DMS114 treated with DMSO at 0.1 percent for 48 hours (cell line): Measurements from ENCODE around the gene NXN.
"Not testable (repeated sequence)": the region's sequence is repeated elsewhere in the genome, so short reads cannot be mapped to it uniquely, and the experiment has no call there.

Experiments used
- DNase-seq: peaks from one replicate; lab custom pipeline; 2025; ENCODE audit not compliant: unreplicated experiment; lab: John Stamatoyannopoulos, UW

The NXN gene

DNA sequence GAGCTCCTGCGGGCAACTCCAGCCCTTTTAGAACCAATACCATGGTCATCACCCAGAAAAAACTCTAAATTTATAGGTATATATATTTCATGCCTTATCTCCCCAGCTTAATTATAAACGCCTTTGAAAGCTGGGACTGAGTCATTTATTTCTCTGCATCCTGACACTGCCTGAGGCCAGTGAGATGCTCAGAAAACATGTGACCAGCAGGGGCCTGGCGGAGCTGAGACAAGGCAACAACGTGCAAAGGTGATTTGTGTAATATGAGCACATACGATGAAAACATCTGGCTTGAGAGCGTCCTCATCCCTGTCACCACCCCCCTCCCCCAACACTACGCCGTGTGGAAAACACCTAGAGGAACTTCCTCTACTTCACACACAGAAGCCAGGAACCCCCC, 22.7 kb downstream of the NXN start:
- DNase-seq: no peak

GRCh38 chr17:954431-955164, 25.0 kb downstream of the NXN start:
- DNase-seq: no peak

DNA sequence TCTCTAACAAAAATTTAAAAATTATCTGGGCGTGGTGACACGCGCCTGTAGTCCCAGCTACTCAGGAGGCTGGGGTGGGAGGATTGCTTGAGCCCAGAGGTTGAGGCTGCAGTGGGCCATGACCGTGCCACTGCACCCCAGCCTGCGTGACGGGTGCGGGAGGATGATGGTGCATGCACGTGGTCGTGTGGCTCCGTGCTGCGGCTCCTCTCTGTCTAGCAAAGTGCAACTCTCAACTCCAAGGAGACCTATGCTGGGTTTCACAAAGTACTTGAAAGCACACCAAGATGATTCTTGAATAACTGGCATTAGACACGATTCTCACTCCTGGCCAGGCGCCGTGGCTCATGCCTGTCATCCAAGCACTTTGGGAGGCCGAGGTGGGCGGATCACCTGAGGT, 25.8 kb downstream of the NXN start:
- DNase-seq: no peak

DNA sequence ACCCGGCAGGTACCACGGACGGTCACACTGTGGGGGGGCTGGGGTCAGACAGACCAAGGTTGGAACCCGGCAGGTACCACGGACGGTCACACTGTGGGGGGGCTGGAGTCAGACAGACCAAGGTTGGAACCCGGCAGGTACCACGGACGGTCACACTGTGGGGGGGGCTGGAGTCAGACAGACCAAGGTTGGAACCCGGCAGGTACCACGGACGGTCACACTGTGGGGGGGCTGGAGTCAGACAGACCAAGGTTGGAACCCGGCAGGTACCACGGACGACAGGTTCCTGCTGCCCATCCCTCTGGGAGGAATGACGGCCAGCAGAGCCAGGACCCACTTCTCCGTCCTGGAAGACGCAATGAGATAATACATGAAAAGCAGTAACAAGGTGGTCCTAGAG, 27.0 kb downstream of the NXN start:
- not testable (repeated sequence) for DNase-seq

GRCh38 chr17:951325-952132, 28.0 kb downstream of the NXN start:
- no peak for DNase-seq

DNA sequence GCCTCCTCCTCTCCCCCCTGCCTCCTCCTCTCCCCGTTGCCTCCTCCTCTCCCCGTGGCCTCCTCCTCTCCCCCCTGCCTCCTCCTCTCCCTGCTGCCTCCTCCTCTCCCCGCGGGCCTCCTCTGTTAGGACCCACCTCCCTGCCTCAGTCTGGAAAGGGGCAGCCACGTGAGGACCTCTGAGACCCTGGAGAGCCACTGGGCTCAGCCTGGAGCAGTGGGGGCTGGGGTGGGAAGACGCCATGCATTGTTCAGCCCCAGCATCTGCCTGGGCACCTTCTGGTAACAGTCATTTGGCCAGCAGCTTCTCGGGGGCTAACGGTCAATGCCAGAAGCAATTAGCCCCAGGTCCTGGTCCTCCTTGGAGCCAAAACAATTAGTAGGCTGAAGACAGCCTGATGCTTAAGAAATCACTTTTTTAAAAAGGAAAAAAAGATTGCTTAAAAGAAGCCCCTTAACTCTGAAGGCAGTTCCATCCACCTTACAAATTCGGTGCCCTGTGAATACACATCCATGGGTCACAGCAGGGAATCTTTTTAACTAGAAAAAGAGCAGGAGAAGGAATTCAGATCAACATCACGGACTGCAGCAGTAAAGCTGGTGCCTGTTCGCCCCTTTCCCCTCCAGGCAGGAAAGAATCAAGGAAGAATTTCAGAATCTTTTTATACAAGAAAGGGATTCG, 29.8 kb downstream of the NXN start:
- no peak for DNase-seq

- no peak for DNase-seq
Observed at GRCh38 chr17:948284-948852, 31.2 kb downstream of the NXN start.

- DNase-seq: no peak
Observed at GRCh38 chr17:946510-947236, 32.9 kb downstream of the NXN start.

GRCh38 chr17:945672-946071, 33.9 kb downstream of the NXN start:
- no peak for DNase-seq

DNA sequence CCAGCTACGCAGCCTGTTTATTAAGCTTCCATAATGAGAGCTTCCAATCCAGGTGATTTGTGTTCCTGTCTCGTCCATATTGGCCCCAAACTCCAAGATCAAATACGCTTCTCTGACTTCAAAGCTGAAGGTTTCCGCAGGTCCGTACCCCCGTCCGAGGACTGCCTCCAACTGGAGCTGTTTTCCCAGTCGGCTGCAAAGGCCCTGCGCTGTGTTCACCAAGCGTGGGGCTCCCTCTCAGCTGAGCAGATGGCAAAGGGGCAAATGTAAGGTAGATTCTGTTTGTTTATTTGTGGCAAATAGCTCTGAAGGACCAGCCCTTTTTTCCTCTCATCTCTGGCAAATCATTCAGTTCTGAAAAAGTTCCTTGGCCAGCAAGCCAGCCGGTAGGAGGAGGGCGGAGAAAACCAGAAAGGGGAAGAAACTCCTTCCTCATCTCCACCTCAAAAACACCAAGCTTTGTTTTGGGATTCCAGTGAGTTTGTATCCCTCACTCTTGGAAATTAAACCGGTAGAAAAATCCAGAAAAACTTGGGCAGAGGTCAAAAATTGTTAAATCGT, 35.2 kb downstream of the NXN start:
- no peak for DNase-seq

GRCh38 chr17:935485-935884, 44.1 kb downstream of the NXN start:
- no peak for DNase-seq

DNA sequence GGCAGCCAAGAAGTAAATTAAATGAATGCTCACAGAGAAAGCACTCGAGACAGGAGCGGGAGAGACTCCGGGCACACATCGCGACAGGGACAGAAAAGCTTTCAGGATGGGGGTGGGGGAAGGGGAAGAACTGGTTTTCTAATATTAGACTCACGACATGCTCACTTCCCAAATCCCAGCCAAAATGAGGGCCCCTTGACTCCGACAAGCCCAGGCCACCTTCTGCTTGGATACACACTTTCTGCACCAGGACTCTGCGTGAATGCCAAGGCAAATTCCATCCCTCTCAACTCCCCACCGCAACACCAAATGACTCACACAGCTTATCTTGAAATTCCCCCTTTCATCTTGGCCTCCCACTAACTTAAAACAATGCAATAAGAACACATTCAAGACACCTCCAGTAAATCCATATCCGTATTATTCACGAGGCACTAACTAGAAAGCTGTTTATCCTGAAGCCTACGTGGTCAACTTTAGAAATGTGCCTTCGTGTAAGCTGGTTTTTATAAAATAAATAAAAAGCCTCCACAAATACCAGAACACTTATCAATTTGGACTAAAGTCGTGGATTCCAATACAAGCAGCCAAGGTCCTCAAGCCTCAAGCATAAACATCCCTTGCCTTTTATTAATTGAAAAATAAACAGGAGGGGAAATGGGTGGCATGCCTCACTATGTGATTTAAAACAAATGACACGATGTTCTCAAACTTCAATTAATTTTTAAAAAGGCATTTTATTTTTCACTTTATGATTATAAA, 46.1 kb downstream of the NXN start:
- DNase-seq: no peak

DNA sequence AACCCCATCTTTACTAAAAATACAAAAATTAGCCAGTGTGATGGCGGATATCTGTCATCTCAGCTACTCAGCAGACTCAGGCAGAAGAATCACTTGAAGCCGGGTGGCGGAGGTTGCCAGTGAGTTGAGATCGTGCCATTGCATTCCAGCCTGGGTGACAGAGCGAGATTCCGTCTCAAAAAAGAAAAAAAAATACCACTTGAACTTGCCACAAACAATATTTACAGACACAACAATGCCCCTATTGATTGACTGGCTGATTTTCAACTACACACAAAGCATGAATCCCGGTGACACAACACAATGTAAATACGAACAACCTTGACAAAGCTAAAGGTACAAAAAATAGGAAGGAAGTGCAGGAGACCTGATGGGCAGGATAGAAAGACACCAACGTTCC, 49.3 kb downstream of the NXN start:
- no peak for DNase-seq

GRCh38 chr17:929586-929985, 50.0 kb downstream of the NXN start:
- no peak for DNase-seq

DNA sequence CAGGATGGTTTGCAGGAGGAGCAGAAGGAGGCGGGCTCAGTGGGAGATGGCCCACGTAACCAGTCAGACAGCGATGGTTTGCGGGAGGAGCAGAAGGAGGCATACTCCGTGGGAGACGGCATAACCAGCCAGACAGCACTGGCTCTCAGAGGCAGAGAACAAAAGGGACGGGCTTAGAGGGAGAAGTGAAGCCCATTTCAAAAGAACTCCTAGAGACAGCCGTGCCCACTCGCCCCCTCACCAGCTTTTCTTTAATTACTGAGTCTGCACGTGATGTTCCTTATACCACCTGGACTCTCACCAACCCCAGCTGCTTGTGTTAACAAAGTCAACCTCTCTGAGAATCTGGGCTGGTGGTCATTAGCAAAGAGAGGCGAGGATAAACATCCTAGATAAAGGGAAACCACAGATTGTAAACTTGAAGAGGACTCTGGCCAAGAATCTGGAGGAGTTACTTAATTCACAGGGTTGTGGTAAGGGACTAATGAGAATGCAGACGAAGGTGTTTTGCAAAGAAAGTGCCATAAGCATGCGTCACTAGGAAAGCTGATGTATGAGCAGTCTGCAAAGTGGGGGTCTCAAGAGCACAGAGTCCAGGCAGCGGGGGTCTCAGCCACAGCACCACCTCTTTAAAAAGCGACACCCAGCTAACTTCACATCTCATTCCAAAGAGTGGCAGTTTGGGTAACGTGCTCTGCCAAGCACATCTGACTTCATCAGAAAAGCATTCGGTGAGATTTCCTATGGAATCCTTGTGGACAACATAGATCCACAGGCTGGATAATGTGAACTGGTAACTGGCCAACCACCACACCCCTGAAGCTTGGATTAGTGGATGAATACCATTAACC, 51.7 kb downstream of the NXN start:
- no peak for DNase-seq

DNA sequence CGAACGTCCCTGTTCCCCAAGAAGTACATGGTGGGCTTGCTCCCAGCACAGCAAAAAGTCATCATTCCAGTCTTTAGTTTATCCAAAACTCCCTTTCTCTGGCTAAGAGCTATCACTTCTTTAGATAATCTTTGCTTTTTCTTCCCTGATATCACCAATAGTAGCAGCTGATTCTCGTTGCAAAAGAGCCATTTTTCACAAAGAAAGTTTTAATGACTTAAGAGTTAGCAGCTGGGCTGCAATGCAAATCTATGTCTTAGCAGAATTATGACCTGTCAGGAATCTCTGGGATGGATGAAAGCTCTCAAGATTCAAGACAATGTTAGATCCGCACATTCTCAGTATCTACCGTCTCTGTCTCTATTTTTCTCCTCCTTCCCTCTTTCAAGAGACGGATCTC, 53.8 kb downstream of the NXN start:
- no peak for DNase-seq

DNA sequence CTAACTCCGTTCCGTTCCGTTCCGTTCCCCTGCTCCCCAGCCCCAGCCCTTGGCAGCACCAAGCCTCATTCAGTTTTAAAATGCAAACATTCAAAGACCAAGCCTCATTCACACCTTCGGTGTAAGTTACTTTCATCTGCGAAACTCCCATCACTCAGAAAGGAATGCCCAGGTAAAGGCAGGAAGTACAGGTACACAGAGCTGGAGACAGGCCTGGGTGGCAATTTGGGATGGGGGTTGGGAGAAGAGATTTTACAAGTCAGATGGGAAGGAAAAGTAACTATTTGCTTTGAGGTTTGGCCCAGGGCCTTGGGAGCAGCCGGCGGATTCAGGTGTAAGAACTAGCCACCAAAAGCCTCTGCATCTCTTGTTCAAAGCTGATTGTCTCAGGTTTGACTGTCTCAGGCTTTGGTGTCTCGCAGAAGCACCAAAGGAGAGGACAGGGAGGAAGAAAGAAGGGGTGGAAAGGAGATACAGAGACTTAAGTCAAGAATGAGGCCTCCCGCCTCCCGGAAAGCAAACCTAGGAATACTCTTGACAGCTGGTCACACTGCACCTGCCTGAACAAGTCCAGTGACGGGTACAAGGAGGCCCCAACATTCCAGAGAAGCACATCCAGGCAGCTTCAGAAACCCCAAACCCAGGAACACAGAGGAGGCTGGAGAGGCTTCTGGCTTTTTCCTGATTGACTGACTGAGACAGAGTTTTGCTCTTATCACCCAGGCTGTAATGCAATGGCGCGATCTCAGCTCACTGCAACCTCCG, 54.7 kb downstream of the NXN start:
- DNase-seq: no peak

GRCh38 chr17:924306-924705, 55.3 kb downstream of the NXN start:
- DNase-seq: not testable (repeated sequence)
